Osteoblast (primary cell): Measurements from ENCODE around the gene TNS4. TPM values are rescaled to one million over a fixed set of nuclear protein-coding genes. Genes with fewer than 3 reads are reported as not detected.

Experiments used
- DNase-seq: peaks from one replicate; pipeline ENCODE4 v3.0.0; 2011; ENCODE audit warnings: low spot score, mixed read lengths; ENCODE audit not compliant: insufficient read length; ENCODE audit errors: missing footprints
- H2AFZ ChIP-seq: 2 replicates; pipeline ENCODE4 v1.6.0; 2011; ENCODE audit warnings: mild to moderate bottlenecking, low read length
- H3K27ac ChIP-seq: 2 replicates; pipeline ENCODE4 v1.5.1; 2011; ENCODE audit warnings: mild to moderate bottlenecking, low read depth, low read length, moderate library complexity
- H3K27me3 ChIP-seq: 2 replicates; pipeline ENCODE4 v1.6.0; 2012; ENCODE audit warnings: mild to moderate bottlenecking, control low read depth, inconsistent platforms, low read length, moderate library complexity; ENCODE audit not compliant: insufficient read depth
- H3K36me3 ChIP-seq: 2 replicates; pipeline ENCODE4 v1.5.1; 2011; ENCODE audit warnings: mild to moderate bottlenecking, low read length, control low read depth, moderate library complexity; ENCODE audit not compliant: insufficient read depth
- H3K4me1 ChIP-seq: 2 replicates; pipeline ENCODE4 v1.5.1; 2011; ENCODE audit warnings: mild to moderate bottlenecking, low read length, control low read depth, moderate library complexity; ENCODE audit not compliant: insufficient read depth
- H3K4me2 ChIP-seq: 2 replicates; pipeline ENCODE4 v1.6.0; 2011; ENCODE audit warnings: mild to moderate bottlenecking, low read length; ENCODE audit not compliant: insufficient read depth
- H3K4me3 ChIP-seq: fragments of 200-600 bp; sonication (generic); 3 replicates; pipeline ENCODE4 v1.5.1; 2012; ENCODE audit warnings: mild to moderate bottlenecking, low read length, inconsistent platforms; ENCODE audit not compliant: insufficient read depth
- H3K79me2 ChIP-seq: 2 replicates; pipeline ENCODE4 v1.6.0; 2012; ENCODE audit warnings: mild to moderate bottlenecking, low read length, control low read depth, inconsistent platforms; ENCODE audit not compliant: insufficient read depth
- H3K9me3 ChIP-seq: 2 replicates; pipeline ENCODE4 v1.5.1; 2011; ENCODE audit warnings: low read depth, low read length, control low read depth
- H4K20me1 ChIP-seq: 2 replicates; pipeline ENCODE4 v1.6.0; 2012; ENCODE audit warnings: mild to moderate bottlenecking, low read length, control low read depth; ENCODE audit not compliant: insufficient read depth
- CTCF ChIP-seq: IDR thresholded peaks from 2 replicates; pipeline ENCODE4 v1.5.1; 2011; ENCODE audit warnings: mild to moderate bottlenecking, low read depth, low read length, moderate library complexity; ENCODE audit errors: extremely low read depth
- total RNA-seq: library from RNA; depleted of rRNA; stranded (reverse); fragments of >200 nt; gene quantifications from 2 replicates; pipeline ENCODE4 v1.2.3, GENCODE V29; 2012

TNS4 gene
- total RNA-seq, 1 donor: under 0.01 TPM

DNA sequence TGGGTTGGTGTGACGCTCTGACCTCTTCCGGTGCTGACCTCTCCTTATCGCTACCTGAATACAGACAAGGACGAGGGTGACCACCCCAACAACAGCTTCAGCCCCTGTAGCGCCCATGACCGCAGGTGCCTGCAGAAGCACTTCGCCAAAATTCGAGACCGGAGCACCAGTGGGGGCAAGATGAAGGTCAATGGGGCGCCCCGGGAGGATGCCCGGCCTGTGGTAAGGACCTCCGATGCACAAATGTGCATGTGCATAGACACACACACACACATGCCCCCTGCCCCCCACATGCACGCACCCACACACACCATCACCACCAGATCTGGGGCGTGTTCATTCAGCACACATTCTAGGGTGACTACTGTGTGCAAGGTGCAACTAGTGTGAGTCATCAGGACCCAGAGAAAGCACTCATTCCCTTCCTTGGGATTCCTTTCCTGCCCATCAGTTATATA lies 48.5 kb downstream of the TNS4 start:
- H3K4me2 ChIP-seq: no peak overlapping the region
- peaks cover 82% of the 10 kb centered on the region for H4K20me1 ChIP-seq
- TF ChIP-seq CTCF: no peak
- H3K79me2 ChIP-seq: peaks cover 59% of the 10 kb centered on the region
- peaks cover 93% of the 10 kb centered on the region for H3K36me3 ChIP-seq
- H3K4me1 ChIP-seq: peaks cover 82% of the 10 kb centered on the region
- H3K9me3 ChIP-seq: no peaks in the 10 kb centered on the region
- no peak overlapping the region for H3K4me3 ChIP-seq
- no peak overlapping the region for H2AFZ ChIP-seq
- H3K27me3 ChIP-seq: no peaks in the 10 kb centered on the region
- H3K27ac ChIP-seq: peak overlapping the region; percentile 82
- DNase-seq: no peak

GRCh38 chr17:40452216-40452787 lies 49.1 kb downstream of the TNS4 start:
- Histone ChIP-seq H2AFZ (no peak overlapping the region), H3K79me2 (peaks cover 65% of the 10 kb centered on the region), H3K4me1 (peaks cover 82% of the 10 kb centered on the region), H3K9me3 (no peaks in the 10 kb centered on the region), H3K27me3 (no peaks in the 10 kb centered on the region), H3K4me3 (no peak overlapping the region), H4K20me1 (peaks cover 86% of the 10 kb centered on the region), H3K36me3 (peaks cover 93% of the 10 kb centered on the region), H3K4me2 (peak overlapping the region; percentile 33), H3K27ac (peak overlapping the region; percentile 82)
- no peak for TF ChIP-seq CTCF
- peak; percentile 98 for DNase-seq

DNA sequence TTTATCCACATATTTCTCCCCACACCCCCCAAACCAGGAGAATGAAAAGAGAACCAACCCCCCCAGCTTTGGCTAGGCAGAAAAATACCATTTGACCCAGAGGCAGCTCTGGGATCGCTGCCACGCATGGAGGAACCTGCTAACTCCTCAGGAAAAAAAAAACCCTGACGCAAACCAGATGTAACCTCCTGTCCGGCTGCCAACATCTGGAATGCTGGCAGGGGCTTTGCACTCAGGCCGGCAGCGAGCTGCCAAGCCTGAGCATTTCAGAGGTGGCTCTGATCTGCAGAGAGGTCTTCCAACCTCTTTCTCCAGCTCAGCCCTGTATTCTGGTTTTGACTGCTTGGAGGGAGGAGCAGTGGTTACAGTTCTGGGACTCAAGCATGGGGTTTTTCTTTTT lies 50.0 kb downstream of the TNS4 start:
- peaks cover 93% of the 10 kb centered on the region for H3K36me3 ChIP-seq
- no peak for TF ChIP-seq CTCF
- peak; percentile 86 for DNase-seq
- no peak overlapping the region for H3K4me3 ChIP-seq
- H3K27me3 ChIP-seq: no peaks in the 10 kb centered on the region
- peak overlapping the region; percentile 33 for H3K4me2 ChIP-seq
- no peaks in the 10 kb centered on the region for H3K9me3 ChIP-seq
- H2AFZ ChIP-seq: no peak overlapping the region
- peak overlapping the region; percentile 82 for H3K27ac ChIP-seq
- H3K4me1 ChIP-seq: peaks cover 82% of the 10 kb centered on the region
- peaks cover 86% of the 10 kb centered on the region for H4K20me1 ChIP-seq
- H3K79me2 ChIP-seq: peaks cover 74% of the 10 kb centered on the region

DNA sequence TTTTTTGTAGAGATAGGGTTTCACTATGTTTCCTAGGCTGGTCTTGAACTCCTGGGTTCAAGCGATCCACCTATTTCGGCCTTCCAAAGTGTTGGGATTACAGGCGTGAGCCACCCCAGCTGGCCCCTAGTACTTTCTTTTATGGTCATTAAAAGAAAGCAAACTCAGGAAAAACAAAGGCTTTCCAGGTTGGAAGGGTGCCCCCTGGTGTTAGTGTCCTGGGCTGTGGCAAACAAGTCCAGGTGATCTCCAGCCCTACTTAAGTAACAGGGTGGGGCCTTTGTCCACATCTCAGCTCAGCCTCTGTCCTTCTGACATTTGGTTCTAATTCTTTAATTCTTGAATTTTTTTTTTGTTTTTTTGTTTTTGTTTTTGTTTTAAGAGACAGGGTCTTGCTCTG lies 51.2 kb downstream of the TNS4 start:
- H4K20me1 ChIP-seq: peaks cover 90% of the 10 kb centered on the region
- no peaks in the 10 kb centered on the region for H3K27me3 ChIP-seq
- peaks cover 92% of the 10 kb centered on the region for H3K36me3 ChIP-seq
- H3K79me2 ChIP-seq: peaks cover 86% of the 10 kb centered on the region
- no peaks in the 10 kb centered on the region for H3K9me3 ChIP-seq
- H2AFZ ChIP-seq: no peak overlapping the region
- peaks cover 92% of the 10 kb centered on the region for H3K4me1 ChIP-seq
- peak overlapping the region; percentile 82 for H3K27ac ChIP-seq
- peak overlapping the region; percentile 22 for H3K4me3 ChIP-seq
- peak; percentile 61 for TF ChIP-seq CTCF
- peak overlapping the region; percentile 33 for H3K4me2 ChIP-seq
- DNase-seq: peak; percentile 67
